ENCODE results near the gene ODC1.

Gene ODC1

DNA sequence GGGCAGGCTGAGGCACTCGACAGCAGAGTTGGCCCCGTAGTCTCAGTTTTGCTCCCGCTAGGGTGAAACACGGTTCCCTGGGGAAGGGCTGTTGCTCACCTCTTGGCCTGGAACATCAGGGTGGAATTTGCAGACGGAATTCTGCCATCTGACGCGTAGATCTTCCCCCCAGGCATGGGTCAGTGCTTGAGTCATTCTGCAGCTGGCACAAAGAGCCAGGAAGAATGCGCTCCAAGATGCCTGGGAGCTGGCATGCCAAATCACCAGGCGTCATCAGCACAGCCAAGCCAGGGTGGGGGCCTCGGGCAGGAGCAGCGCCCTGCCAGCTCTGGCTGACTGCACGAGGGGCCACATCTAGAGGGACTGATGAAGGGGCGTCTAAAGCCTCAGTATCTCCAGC lies 42.7 kb downstream of the ODC1 start:
- no peak overlapping the region for H3K27ac ChIP-seq
- no peak overlapping the region for H3K4me2 ChIP-seq
- H3K79me2 ChIP-seq (ENCODE audit: insufficient read depth, low read depth) = no peaks in the 10 kb centered on the region
- no peak overlapping the region for H2AFZ ChIP-seq (ENCODE audit: low read depth)
- no peaks in the 10 kb centered on the region for H3K27me3 ChIP-seq (ENCODE audit: insufficient read depth, low read depth)
- peaks cover 37% of the 10 kb centered on the region for H3K4me1 ChIP-seq (ENCODE audit: low read depth, poor library complexity, severe bottlenecking)
- TF ChIP-seq, protein P1, sequence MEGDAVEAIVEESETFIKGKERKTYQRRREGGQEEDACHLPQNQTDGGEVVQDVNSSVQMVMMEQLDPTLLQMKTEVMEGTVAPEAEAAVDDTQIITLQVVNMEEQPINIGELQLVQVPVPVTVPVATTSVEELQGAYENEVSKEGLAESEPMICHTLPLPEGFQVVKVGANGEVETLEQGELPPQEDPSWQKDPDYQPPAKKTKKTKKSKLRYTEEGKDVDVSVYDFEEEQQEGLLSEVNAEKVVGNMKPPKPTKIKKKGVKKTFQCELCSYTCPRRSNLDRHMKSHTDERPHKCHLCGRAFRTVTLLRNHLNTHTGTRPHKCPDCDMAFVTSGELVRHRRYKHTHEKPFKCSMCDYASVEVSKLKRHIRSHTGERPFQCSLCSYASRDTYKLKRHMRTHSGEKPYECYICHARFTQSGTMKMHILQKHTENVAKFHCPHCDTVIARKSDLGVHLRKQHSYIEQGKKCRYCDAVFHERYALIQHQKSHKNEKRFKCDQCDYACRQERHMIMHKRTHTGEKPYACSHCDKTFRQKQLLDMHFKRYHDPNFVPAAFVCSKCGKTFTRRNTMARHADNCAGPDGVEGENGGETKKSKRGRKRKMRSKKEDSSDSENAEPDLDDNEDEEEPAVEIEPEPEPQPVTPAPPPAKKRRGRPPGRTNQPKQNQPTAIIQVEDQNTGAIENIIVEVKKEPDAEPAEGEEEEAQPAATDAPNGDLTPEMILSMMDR (conservative IDR thresholded peaks at IDR 0.05; ENCODE audit: low read depth, low read length) = no peak
- no peak overlapping the region for H3K9ac ChIP-seq
- no peaks in the 10 kb centered on the region for H4K20me1 ChIP-seq (ENCODE audit: insufficient read depth)
- H3K4me3 ChIP-seq (IDR thresholded peaks at IDR 0.05; ENCODE audit: insufficient read depth, low read depth, low read length) = no peak overlapping the region
- no peaks in the 10 kb centered on the region for H3K36me3 ChIP-seq (ENCODE audit: insufficient read depth)

DNA sequence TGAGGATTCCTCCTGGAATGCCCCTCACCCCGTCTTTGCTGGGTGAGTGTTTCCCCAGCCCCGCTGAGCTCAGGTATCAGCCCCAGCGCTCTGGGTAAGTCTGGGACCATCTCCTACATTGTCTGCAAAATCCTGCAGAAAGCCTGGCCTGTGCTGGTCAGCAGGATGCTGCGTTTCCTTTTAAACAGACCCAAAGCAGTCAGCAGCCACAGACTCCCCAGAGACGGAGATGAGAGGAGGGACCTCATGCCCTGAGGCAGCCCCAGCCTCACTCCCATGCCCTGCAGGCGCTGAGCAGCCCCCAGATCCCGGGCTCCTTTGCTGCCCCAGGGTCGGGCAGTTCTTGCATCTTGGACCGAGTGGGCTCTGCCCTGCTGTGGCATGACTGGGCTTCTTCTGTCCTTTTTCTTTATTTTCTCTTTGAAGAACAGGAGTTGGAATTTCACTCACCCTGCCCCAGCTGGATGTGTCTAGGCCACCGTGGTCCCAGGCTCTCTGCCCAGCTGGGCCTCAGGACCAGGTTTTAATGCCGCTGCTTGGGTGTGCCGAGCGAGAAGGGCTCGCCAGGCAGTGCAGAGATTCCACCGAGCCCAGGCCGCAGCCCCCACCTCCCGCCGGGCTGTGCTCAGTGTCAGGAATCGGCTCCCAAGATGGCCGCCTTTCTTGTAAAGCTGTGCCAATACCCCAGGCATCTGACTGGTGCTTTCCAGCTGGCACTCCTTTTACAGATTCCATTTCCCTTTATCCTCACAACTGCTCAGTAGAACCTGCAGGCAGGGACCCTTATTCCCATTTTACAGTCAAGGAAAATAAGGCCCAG lies 43.6 kb downstream of the ODC1 start:
- Histone ChIP-seq H3K27me3 (ENCODE audit: insufficient read depth, low read depth) (no peaks in the 10 kb centered on the region), H3K4me2 (no peak overlapping the region), H3K36me3 (ENCODE audit: insufficient read depth) (no peaks in the 10 kb centered on the region), H4K20me1 (ENCODE audit: insufficient read depth) (no peaks in the 10 kb centered on the region), H3K4me1 (ENCODE audit: low read depth, poor library complexity, severe bottlenecking) (peaks cover 33% of the 10 kb centered on the region), H2AFZ (ENCODE audit: low read depth) (no peak overlapping the region), H3K9ac (no peak overlapping the region), H3K27ac (no peak overlapping the region), H3K4me3 (IDR thresholded peaks at IDR 0.05; ENCODE audit: insufficient read depth, low read depth, low read length) (no peak overlapping the region), H3K79me2 (ENCODE audit: insufficient read depth, low read depth) (no peaks in the 10 kb centered on the region)
- TF ChIP-seq, protein P1 (conservative IDR thresholded peaks at IDR 0.05; ENCODE audit: low read depth, low read length) = no peak

DNA sequence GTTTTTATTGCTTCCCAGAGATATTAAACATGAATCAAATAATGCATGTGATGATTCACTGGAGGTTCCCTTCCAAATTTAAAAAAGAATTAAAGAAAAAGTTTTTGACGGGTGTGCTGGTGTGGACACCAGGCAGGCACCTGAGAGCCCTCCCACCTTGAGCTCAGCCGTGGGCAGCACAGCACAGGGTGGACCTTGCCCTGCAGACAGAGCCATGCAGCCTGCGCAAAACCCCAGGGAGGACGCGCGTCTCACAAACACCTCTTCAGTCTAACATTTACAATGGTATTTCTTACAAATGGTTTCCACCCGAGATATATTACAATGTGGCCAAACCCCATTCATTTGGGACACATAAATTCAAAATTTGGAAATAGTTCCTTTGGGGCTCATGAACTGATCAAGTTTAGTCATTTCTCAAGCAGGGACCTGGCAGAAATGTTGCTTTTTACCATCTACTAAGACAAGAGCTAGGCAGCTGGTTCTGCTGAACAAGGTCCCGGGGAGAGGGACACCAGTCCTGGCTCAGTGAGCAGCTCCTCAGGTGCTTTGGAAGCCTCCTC lies 45.4 kb downstream of the ODC1 start:
- Histone ChIP-seq H3K27ac (no peak overlapping the region), H3K4me2 (no peak overlapping the region), H3K9ac (no peak overlapping the region), H3K4me3 (IDR thresholded peaks at IDR 0.05; ENCODE audit: insufficient read depth, low read depth, low read length) (no peak overlapping the region), H3K36me3 (ENCODE audit: insufficient read depth) (no peaks in the 10 kb centered on the region), H2AFZ (ENCODE audit: low read depth) (no peak overlapping the region), H3K4me1 (ENCODE audit: low read depth, poor library complexity, severe bottlenecking) (peaks cover 15% of the 10 kb centered on the region), H3K27me3 (ENCODE audit: insufficient read depth, low read depth) (no peaks in the 10 kb centered on the region), H4K20me1 (ENCODE audit: insufficient read depth) (no peaks in the 10 kb centered on the region), H3K79me2 (ENCODE audit: insufficient read depth, low read depth) (no peaks in the 10 kb centered on the region)
- TF ChIP-seq, protein P1 (conservative IDR thresholded peaks at IDR 0.05; ENCODE audit: low read depth, low read length) = no peak

DNA sequence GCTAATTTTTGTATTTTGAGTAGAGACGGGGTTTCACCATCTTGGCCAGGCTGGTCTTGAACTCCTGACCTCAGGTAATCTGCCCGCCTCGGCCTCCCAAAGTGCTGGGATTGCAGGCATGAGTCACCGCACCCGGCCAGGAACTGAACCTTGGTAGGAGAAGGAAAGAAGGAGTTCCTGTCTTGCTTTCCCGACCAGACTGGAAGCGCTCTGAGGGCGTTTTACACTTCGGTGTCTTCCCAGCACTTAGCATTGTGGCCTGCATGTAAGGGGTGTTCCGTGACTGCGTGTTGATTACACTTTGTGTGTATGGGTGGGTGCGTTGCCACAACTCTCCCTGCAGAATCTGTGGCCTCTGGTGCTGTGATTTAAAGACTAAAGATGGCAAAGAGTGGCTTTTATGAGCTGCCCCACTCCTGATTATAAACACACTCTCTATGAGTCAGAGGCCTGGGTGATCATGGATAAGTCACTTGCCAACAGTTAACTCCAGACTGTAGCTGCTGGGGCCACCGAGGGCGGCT lies 46.0 kb downstream of the ODC1 start:
- Histone ChIP-seq H3K27me3 (ENCODE audit: insufficient read depth, low read depth) (no peaks in the 10 kb centered on the region), H3K4me3 (IDR thresholded peaks at IDR 0.05; ENCODE audit: insufficient read depth, low read depth, low read length) (no peak overlapping the region), H3K79me2 (ENCODE audit: insufficient read depth, low read depth) (no peaks in the 10 kb centered on the region), H4K20me1 (ENCODE audit: insufficient read depth) (no peaks in the 10 kb centered on the region), H3K27ac (no peak overlapping the region), H3K4me2 (no peak overlapping the region), H3K4me1 (ENCODE audit: low read depth, poor library complexity, severe bottlenecking) (peaks cover 12% of the 10 kb centered on the region), H2AFZ (ENCODE audit: low read depth) (no peak overlapping the region), H3K9ac (no peak overlapping the region), H3K36me3 (ENCODE audit: insufficient read depth) (no peaks in the 10 kb centered on the region)
- TF ChIP-seq, protein P1 (conservative IDR thresholded peaks at IDR 0.05; ENCODE audit: low read depth, low read length) = no peak
